Vagina (tissue), 2 donors: Measurements from ENCODE around the gene DNAJC12.

ENCODE experiments used
- CTCF ChIP-seq, 3 experiments: fragments of 450-650 bp in 2 of 3; fragments of 200-600 bp in 1 of 3; sonication (generic) in 1 of 3; IDR thresholded peaks; one replicate each; pipeline ENCODE4 v1.5.1; 2017 to 2019; ENCODE audit warnings: antibody characterized with exemption in 3 of 3, mild to moderate bottlenecking in 2 of 3, moderate library complexity in 2 of 3
- POLR2A ChIP-seq, 2 donors: fragments of 450-650 bp; IDR thresholded peaks; one replicate each; pipeline ENCODE4 v1.6.1; 2017; ENCODE audit warnings: antibody characterized with exemption in 2 of 2, mild to moderate bottlenecking in 2 of 2, moderate library complexity in 2 of 2

GRCh38 chr10:67843284-67843683 lies 5.3 kb upstream of the DNAJC12 start:
- no peak for TF ChIP-seq POLR2A (IDR thresholded peaks at IDR 0.05)
- TF ChIP-seq CTCF (IDR thresholded peaks at IDR 0.05) = no peak
